Pulmonary artery endothelial cell (primary cell): Measurements from ENCODE around the gene ZNF141. TPM values are rescaled to one million over a fixed set of nuclear protein-coding genes. Genes with fewer than 3 reads are reported as not detected.
"Not testable (repeated sequence)": the region's sequence is repeated elsewhere in the genome, so short reads cannot be mapped to it uniquely, and the experiment has no call there.

Experiments used
- DNase-seq: peaks from one replicate; pipeline ENCODE4 v3.0.0-alpha.2; 2011; ENCODE audit warnings: low read depth, low spot score
- total RNA-seq: library from RNA; depleted of rRNA; stranded (reverse); fragments of >200 nt; gene quantifications from 2 replicates; pipeline ENCODE4 v1.2.3, GENCODE V29; 2014

The ZNF141 gene
- total RNA-seq, 1 donor from 2014 or later = 9.4 TPM

- DNase-seq = no peak
These were observed 48.5 kb downstream of the ZNF141 start for GRCh38 chr4:385934-386707.

GRCh38 chr4:386708-387105 lies 49.1 kb downstream of the ZNF141 start:
- no peak for DNase-seq

- DNase-seq = no peak
These were observed 66.4 kb downstream of the ZNF141 start for GRCh38 chr4:404006-404405.

- not testable (repeated sequence) for DNase-seq
These were observed 70.7 kb downstream of the ZNF141 start for GRCh38 chr4:408321-408720.

GRCh38 chr4:422587-422986 lies 85.0 kb downstream of the ZNF141 start:
- no peak for DNase-seq

Other genes with a start within 250 kb of the ZNF141 start
- 5.2 and 8.1 TPM in 2 replicates for gene ZNF718, start 213.3 kb upstream of the ZNF141 start, total RNA-seq
- gene ZNF732, start 32.3 kb upstream of the ZNF141 start, total RNA-seq = 0.86 and 1.1 TPM in 2 replicates
- gene ZNF721, start 161.3 kb downstream of the ZNF141 start, total RNA-seq = 17.9 and 22.4 TPM in 2 replicates
- gene PIGG, start 161.4 kb downstream of the ZNF141 start, total RNA-seq = 46.7 and 46.8 TPM in 2 replicates
- not detected in 2 replicates for gene TMEM271, start 238.5 kb downstream of the ZNF141 start, total RNA-seq